ENCODE results near the gene DOK6. TPM values are rescaled to one million over a fixed set of nuclear protein-coding genes. Genes with fewer than 3 reads are reported as not detected.

DOK6 gene
- total RNA-seq, 1 donor = 3.6 TPM

GRCh38 chr18:69697069-69697468 lies 296.4 kb downstream of the DOK6 start:
- TF ChIP-seq CTCF (IDR thresholded peaks at IDR 0.05; ENCODE audit: extremely low read depth, low read depth, low read length) = no peak
- H3K4me2 ChIP-seq (ENCODE audit: insufficient read depth, low read length) = no peak overlapping the region
- H3K27ac ChIP-seq (ENCODE audit: low read depth, low read length) = no peak overlapping the region

GRCh38 chr18:69697689-69698088 lies 297.0 kb downstream of the DOK6 start:
- H3K9me3 ChIP-seq (ENCODE audit: low read depth, low read length) = no peaks in the 10 kb centered on the region

More at GRCh38 chr18:69697069-69697468, 296.4 kb downstream of the DOK6 start:
- no peak for DNase-seq (ENCODE audit: insufficient read length, low spot score, missing footprints)
- Histone ChIP-seq H3K36me3 (ENCODE audit: insufficient read depth, low read length) (no peaks in the 10 kb centered on the region), H2AFZ (ENCODE audit: low read length) (no peak overlapping the region), H4K20me1 (ENCODE audit: insufficient read depth, low read length) (no peaks in the 10 kb centered on the region), H3K4me3 (ENCODE audit: insufficient read depth, low read length) (no peak overlapping the region), H3K27me3 (ENCODE audit: insufficient read depth, low read length) (no peaks in the 10 kb centered on the region), H3K4me1 (ENCODE audit: insufficient read depth, low read length) (no peaks in the 10 kb centered on the region), H3K9me3 (ENCODE audit: low read depth, low read length) (no peaks in the 10 kb centered on the region), H3K79me2 (ENCODE audit: insufficient read depth, low read length) (no peaks in the 10 kb centered on the region)

GRCh38 chr18:69701305-69701704 lies 300.6 kb downstream of the DOK6 start:
- no peak overlapping the region for H3K4me3 ChIP-seq (ENCODE audit: insufficient read depth, low read length)
- H4K20me1 ChIP-seq (ENCODE audit: insufficient read depth, low read length) = no peaks in the 10 kb centered on the region
- H3K4me2 ChIP-seq (ENCODE audit: insufficient read depth, low read length) = no peak overlapping the region
- no peak overlapping the region for H3K27ac ChIP-seq (ENCODE audit: low read depth, low read length)
- no peaks in the 10 kb centered on the region for H3K36me3 ChIP-seq (ENCODE audit: insufficient read depth, low read length)
- no peaks in the 10 kb centered on the region for H3K79me2 ChIP-seq (ENCODE audit: insufficient read depth, low read length)
- DNase-seq (ENCODE audit: insufficient read length, low spot score, missing footprints) = no peak
- H2AFZ ChIP-seq (ENCODE audit: low read length) = no peak overlapping the region
- no peaks in the 10 kb centered on the region for H3K27me3 ChIP-seq (ENCODE audit: insufficient read depth, low read length)
- H3K4me1 ChIP-seq (ENCODE audit: insufficient read depth, low read length) = no peaks in the 10 kb centered on the region
- no peak for TF ChIP-seq CTCF (IDR thresholded peaks at IDR 0.05; ENCODE audit: extremely low read depth, low read depth, low read length)
- H3K9me3 ChIP-seq (ENCODE audit: low read depth, low read length) = no peaks in the 10 kb centered on the region

More at GRCh38 chr18:69697689-69698088, 297.0 kb downstream of the DOK6 start:
- H3K27me3 ChIP-seq (ENCODE audit: insufficient read depth, low read length) = no peaks in the 10 kb centered on the region
- TF ChIP-seq CTCF (IDR thresholded peaks at IDR 0.05; ENCODE audit: extremely low read depth, low read depth, low read length) = no peak
- H4K20me1 ChIP-seq (ENCODE audit: insufficient read depth, low read length) = no peaks in the 10 kb centered on the region
- H2AFZ ChIP-seq (ENCODE audit: low read length) = no peak overlapping the region
- no peaks in the 10 kb centered on the region for H3K36me3 ChIP-seq (ENCODE audit: insufficient read depth, low read length)
- no peak for DNase-seq (ENCODE audit: insufficient read length, low spot score, missing footprints)
- no peaks in the 10 kb centered on the region for H3K79me2 ChIP-seq (ENCODE audit: insufficient read depth, low read length)
- no peak overlapping the region for H3K4me3 ChIP-seq (ENCODE audit: insufficient read depth, low read length)
- no peak overlapping the region for H3K4me2 ChIP-seq (ENCODE audit: insufficient read depth, low read length)
- H3K4me1 ChIP-seq (ENCODE audit: insufficient read depth, low read length) = no peaks in the 10 kb centered on the region
- H3K27ac ChIP-seq (ENCODE audit: low read depth, low read length) = no peak overlapping the region

- no peaks in the 10 kb centered on the region for H3K36me3 ChIP-seq (ENCODE audit: insufficient read depth, low read length)
- H3K27ac ChIP-seq (ENCODE audit: low read depth, low read length) = no peak overlapping the region
- no peaks in the 10 kb centered on the region for H4K20me1 ChIP-seq (ENCODE audit: insufficient read depth, low read length)
- no peak for TF ChIP-seq CTCF (IDR thresholded peaks at IDR 0.05; ENCODE audit: extremely low read depth, low read depth, low read length)
- H2AFZ ChIP-seq (ENCODE audit: low read length) = no peak overlapping the region
- no peak for DNase-seq (ENCODE audit: insufficient read length, low spot score, missing footprints)
- H3K4me2 ChIP-seq (ENCODE audit: insufficient read depth, low read length) = no peak overlapping the region
- H3K4me1 ChIP-seq (ENCODE audit: insufficient read depth, low read length) = no peaks in the 10 kb centered on the region
- no peaks in the 10 kb centered on the region for H3K9me3 ChIP-seq (ENCODE audit: low read depth, low read length)
- H3K27me3 ChIP-seq (ENCODE audit: insufficient read depth, low read length) = no peaks in the 10 kb centered on the region
- no peak overlapping the region for H3K4me3 ChIP-seq (ENCODE audit: insufficient read depth, low read length)
- H3K79me2 ChIP-seq (ENCODE audit: insufficient read depth, low read length) = no peaks in the 10 kb centered on the region
These were observed 302.8 kb downstream of the DOK6 start for GRCh38 chr18:69703461-69703860.

All from osteoblast (primary cell).